ENCODE results near the gene SCAMP5.

GRCh38 chr15:75054172-75054897, 59.0 kb downstream of the SCAMP5 start:
- TF ChIP-seq SP1 (IDR thresholded peaks at IDR 0.05) (no peak), SUZ12 (IDR thresholded peaks at IDR 0.05) (no peak), ELF4 (IDR thresholded peaks at IDR 0.05) (no peak), L3MBTL2 (conservative IDR thresholded peaks at IDR 0.05) (no peak), LEF1 (IDR thresholded peaks at IDR 0.05; ENCODE audit: borderline replicate concordance) (no peak), PKNOX1 (IDR thresholded peaks at IDR 0.05) (no peak; the same call in 1 of the 2 replicates), FOXM1 (IDR thresholded peaks at IDR 0.05; ENCODE audit: borderline replicate concordance) (no peak), HDGF (IDR thresholded peaks at IDR 0.05; ENCODE audit: borderline replicate concordance) (no peak), FOXA1 (IDR thresholded peaks at IDR 0.05) (no peak), NFRKB (IDR thresholded peaks at IDR 0.05) (no peak), CTBP1 (IDR thresholded peaks at IDR 0.05; ENCODE audit: borderline replicate concordance) (no peak)
